ENCODE measurements around the gene CLDN5. TPM values are rescaled to one million over a fixed set of nuclear protein-coding genes. Genes with fewer than 3 reads are reported as not detected.

CLDN5 gene
- total and polyA plus RNA-seq, 2 of the 4 experiments (the other 2 are of a cell fraction) = 0.18 to 0.21 TPM

Other genes starting within 250 kb of the CLDN5 start
- gene CLTCL1, start 232.7 kb downstream of the CLDN5 start, total RNA-seq (2012; rRNA removed) = 7.5 and 8.1 TPM in 2 replicates
- gene CLTCL1, start 232.7 kb downstream of the CLDN5 start, polyA plus RNA-seq (2012; rRNA removed) = 6.1 and 6.2 TPM in 2 replicates
- gene HIRA, start 92.7 kb downstream of the CLDN5 start, total RNA-seq (2012; rRNA removed) = 13.9 and 14.5 TPM in 2 replicates
- gene HIRA, start 92.7 kb downstream of the CLDN5 start, polyA plus RNA-seq (2012; rRNA removed) = 22.6 and 24.2 TPM in 2 replicates
- 37.5 and 48.9 TPM in 2 replicates for gene MRPL40, start 91.9 kb downstream of the CLDN5 start, total RNA-seq (2012; rRNA removed)
- gene MRPL40, start 91.9 kb downstream of the CLDN5 start, polyA plus RNA-seq (2012; rRNA removed) = 36.7 and 38.0 TPM in 2 replicates
- 8.2 and 9.2 TPM in 2 replicates for gene C22orf39, start 76.7 kb downstream of the CLDN5 start, total RNA-seq (2012; rRNA removed)
- 8.9 and 10.2 TPM in 2 replicates for gene C22orf39, start 76.7 kb downstream of the CLDN5 start, polyA plus RNA-seq (2012; rRNA removed)
- gene UFD1, start 45.2 kb downstream of the CLDN5 start, total RNA-seq (2012; rRNA removed) = 138 and 152 TPM in 2 replicates
- gene UFD1, start 45.2 kb downstream of the CLDN5 start, polyA plus RNA-seq (2012; rRNA removed) = 149 and 153 TPM in 2 replicates
- 37.5 and 44.6 TPM in 2 replicates for gene CDC45, start 44.5 kb downstream of the CLDN5 start, total RNA-seq (2012; rRNA removed)
- gene CDC45, start 44.5 kb downstream of the CLDN5 start, polyA plus RNA-seq (2012; rRNA removed) = 20.0 and 22.7 TPM in 2 replicates
- gene SEPTIN5, start 190.1 kb upstream of the CLDN5 start, total RNA-seq (2012; rRNA removed) = 16.8 and 17.2 TPM in 2 replicates
- gene SEPTIN5, start 190.1 kb upstream of the CLDN5 start, polyA plus RNA-seq (2012; rRNA removed) = 20.7 and 22.3 TPM in 2 replicates
- gene GP1BB, start 199.1 kb upstream of the CLDN5 start, total RNA-seq (2012; rRNA removed) = 0.18 and 0.28 TPM in 2 replicates
- gene GP1BB, start 199.1 kb upstream of the CLDN5 start, polyA plus RNA-seq (2012; rRNA removed) = 1.5 and 4.6 TPM in 2 replicates
- not detected in 2 replicates for gene TBX1, start 236.4 kb upstream of the CLDN5 start, total RNA-seq (2012; rRNA removed)
- gene TBX1, start 236.4 kb upstream of the CLDN5 start, polyA plus RNA-seq (2012; rRNA removed) = 0.03 and 0.13 TPM in 2 replicates